ENCODE measurements around the gene SLC44A3. TPM values are rescaled to one million over a fixed set of nuclear protein-coding genes. Genes with fewer than 3 reads are reported as not detected.

Gene SLC44A3
- polyA plus RNA-seq, 2 of the 4 experiments (the other 2 are of a cell fraction), result 1.9 to 5.4 TPM

- TF ChIP-seq HDAC2 (IDR thresholded peaks at IDR 0.05), result no peak
- no peak for TF ChIP-seq ZC3H11A (IDR thresholded peaks at IDR 0.05)
- TF ChIP-seq CTCF (IDR thresholded peaks at IDR 0.05), result no peak
- TF ChIP-seq REST (IDR thresholded peaks at IDR 0.05), result no peak
- no peak for TF ChIP-seq FOSL2 (IDR thresholded peaks at IDR 0.05)
- TF ChIP-seq FOSL2 (CRISPR knock-in tag; IDR thresholded peaks at IDR 0.05), result no peak
- no peak for TF ChIP-seq JUN (IDR thresholded peaks at IDR 0.05)
- TF ChIP-seq TP53 (CRISPR knock-in tag; IDR thresholded peaks at IDR 0.05), result no peak
- TF ChIP-seq ZNF302 (CRISPR knock-in tag; IDR thresholded peaks at IDR 0.05), result no peak
- no peak for TF ChIP-seq ESRRA (IDR thresholded peaks at IDR 0.05; ENCODE audit: borderline replicate concordance, low read length)
- no peak for TF ChIP-seq CHD4 (IDR thresholded peaks at IDR 0.05; ENCODE audit: borderline replicate concordance)
- no peak for TF ChIP-seq ATOH8 (CRISPR knock-in tag; IDR thresholded peaks at IDR 0.05; ENCODE audit: low read depth)
- no peak for TF ChIP-seq NPAS2 (CRISPR knock-in tag; IDR thresholded peaks at IDR 0.05; ENCODE audit: borderline replicate concordance)
- TF ChIP-seq SMC3 (IDR thresholded peaks at IDR 0.05), result no peak
- TF ChIP-seq USF2 (IDR thresholded peaks at IDR 0.05), result no peak
- no peak for TF ChIP-seq MAX (IDR thresholded peaks at IDR 0.05)
- no peak for TF ChIP-seq RCOR1 (IDR thresholded peaks at IDR 0.05; ENCODE audit: low read depth, low read length)
- TF ChIP-seq KDM5A (IDR thresholded peaks at IDR 0.05), result no peak
- TF ChIP-seq CBX2 (IDR thresholded peaks at IDR 0.05; ENCODE audit: borderline replicate concordance, low read depth), result no peak
- TF ChIP-seq ELK1 (IDR thresholded peaks at IDR 0.05; ENCODE audit: low read depth, low read length), result no peak
- H3K4me3 ChIP-seq, result no peak overlapping the region
- DNase-seq (ENCODE audit: low read depth in 1 of 2, low spot score in 1 of 2) (no peak), ATAC-seq (no peak), FAIRE-seq (no peak)
- POLR2A ChIA-PET, result no interaction called here
- H3K27ac ChIP-seq, result no peak overlapping the region
- WGBS (ENCODE audit: missing lambda C conversion rate), result 78% methylated on average over 3 of the region's 3 CpGs
- CTCF ChIA-PET, result interaction anchor here (0.9 kb wide), 1 partner anchor 154 kb away, joined by 4 read pairs; no protein-coding TSS in a partner anchor
- H3K9me3 ChIP-seq, result no peaks in the 10 kb centered on the region
- H3K4me2 ChIP-seq, result no peak overlapping the region
- no peaks in the 10 kb centered on the region for H3K4me1 ChIP-seq
These were observed 68.0 kb downstream of the SLC44A3 start for GRCh38 chr1:94888201-94888600.
